Measurements from ENCODE around the gene DESI1. TPM values are rescaled to one million over a fixed set of nuclear protein-coding genes. Genes with fewer than 3 reads are reported as not detected.

The DESI1 gene
- total and polyA plus RNA-seq, 2 of the 13 experiments (the other 11 are each of a cell fraction or from before 2014, with no cell fraction given) = 21.6 to 29.2 TPM

Small RNAs within 50 kb of the gene (small RNA-seq; reads per million reads assigned to genes)
- gene RF00019 (ENCODE audit: insufficient read depth in 2 of 3, insufficient read length in 3 of 3, low read depth in 2 of 3, low replicate concordance in 1 of 3) = 0 reads per million in 3 experiments

Other genes starting within 250 kb of the DESI1 start
- gene TEF, start 239.1 kb downstream of the DESI1 start, total RNA-seq (2016; rRNA removed; fragmentation: Illumina TruSeq; extraction: Trizol) = 7.6 and 8.2 TPM in 2 replicates
- 11.2 and 13.9 TPM in 2 replicates for gene TEF, start 239.1 kb downstream of the DESI1 start, polyA plus RNA-seq (2011; rRNA removed)
- 13.7 and 16.7 TPM in 2 replicates for gene TOB2, start 174.2 kb downstream of the DESI1 start, total RNA-seq (2016; rRNA removed; fragmentation: Illumina TruSeq; extraction: Trizol)
- 12.2 and 14.3 TPM in 2 replicates for gene TOB2, start 174.2 kb downstream of the DESI1 start, polyA plus RNA-seq (2011; rRNA removed)
- 105 and 154 TPM in 2 replicates for gene PHF5A, start 152.4 kb downstream of the DESI1 start, total RNA-seq (2016; rRNA removed; fragmentation: Illumina TruSeq; extraction: Trizol)
- gene PHF5A, start 152.4 kb downstream of the DESI1 start, polyA plus RNA-seq (2011; rRNA removed) = 50.7 and 56.6 TPM in 2 replicates
- 39.3 and 45.6 TPM in 2 replicates for gene ACO2, start 151.9 kb downstream of the DESI1 start, total RNA-seq (2016; rRNA removed; fragmentation: Illumina TruSeq; extraction: Trizol)
- gene ACO2, start 151.9 kb downstream of the DESI1 start, polyA plus RNA-seq (2011; rRNA removed) = 19.2 and 19.4 TPM in 2 replicates
- 28.6 and 30.3 TPM in 2 replicates for gene POLR3H, start 76.6 kb downstream of the DESI1 start, total RNA-seq (2016; rRNA removed; fragmentation: Illumina TruSeq; extraction: Trizol)
- gene POLR3H, start 76.6 kb downstream of the DESI1 start, polyA plus RNA-seq (2011; rRNA removed) = 10.3 and 11.2 TPM in 2 replicates
- gene CSDC2, start 60.0 kb downstream of the DESI1 start, total RNA-seq (2016; rRNA removed; fragmentation: Illumina TruSeq; extraction: Trizol) = 0.11 and 0.17 TPM in 2 replicates
- 0.26 and 0.47 TPM in 2 replicates for gene CSDC2, start 60.0 kb downstream of the DESI1 start, polyA plus RNA-seq (2011; rRNA removed)
- gene PMM1, start 31.2 kb downstream of the DESI1 start, total RNA-seq (2016; rRNA removed; fragmentation: Illumina TruSeq; extraction: Trizol) = 17.8 and 23.0 TPM in 2 replicates
- gene PMM1, start 31.2 kb downstream of the DESI1 start, polyA plus RNA-seq (2011; rRNA removed) = 95.6 and 100 TPM in 2 replicates
- gene XRCC6, start 252 bp upstream of the DESI1 start, total RNA-seq (2016; rRNA removed; fragmentation: Illumina TruSeq; extraction: Trizol) = 625 and 944 TPM in 2 replicates
- gene XRCC6, start 252 bp upstream of the DESI1 start, polyA plus RNA-seq (2011; rRNA removed) = 109 and 124 TPM in 2 replicates
- 203 and 276 TPM in 2 replicates for gene SNU13, start 67.8 kb upstream of the DESI1 start, total RNA-seq (2016; rRNA removed; fragmentation: Illumina TruSeq; extraction: Trizol)
- 287 and 294 TPM in 2 replicates for gene SNU13, start 67.8 kb upstream of the DESI1 start, polyA plus RNA-seq (2011; rRNA removed)
- gene MEI1, start 78.5 kb upstream of the DESI1 start, total RNA-seq (2016; rRNA removed; fragmentation: Illumina TruSeq; extraction: Trizol) = 0.53 and 0.75 TPM in 2 replicates
- gene MEI1, start 78.5 kb upstream of the DESI1 start, polyA plus RNA-seq (2011; rRNA removed) = 1.9 and 2.7 TPM in 2 replicates
- 11.3 and 17.4 TPM in 2 replicates for gene CCDC134, start 179.6 kb upstream of the DESI1 start, total RNA-seq (2016; rRNA removed; fragmentation: Illumina TruSeq; extraction: Trizol)
- 4.8 and 5.6 TPM in 2 replicates for gene CCDC134, start 179.6 kb upstream of the DESI1 start, polyA plus RNA-seq (2011; rRNA removed)
- gene SREBF2, start 212.1 kb upstream of the DESI1 start, total RNA-seq (2016; rRNA removed; fragmentation: Illumina TruSeq; extraction: Trizol) = 30.2 and 53.8 TPM in 2 replicates
- 72.6 and 108 TPM in 2 replicates for gene SREBF2, start 212.1 kb upstream of the DESI1 start, polyA plus RNA-seq (2011; rRNA removed)

Measured in HepG2 (cell line).